Measurements from ENCODE around the gene DUS2. TPM values are rescaled to one million over a fixed set of nuclear protein-coding genes. Genes with fewer than 3 reads are reported as not detected.

DUS2 gene
- total and polyA plus RNA-seq, 9 of the 15 experiments (the other 6 are each of a cell fraction or from before 2014, with no cell fraction given), result 5.8 to 22.5 (median 20.6) TPM

- TF ChIP-seq ZNF263 (CRISPR knock-in tag; IDR thresholded peaks at IDR 0.05; ENCODE audit: borderline replicate concordance) (no peak), JUNB (CRISPR knock-in tag; conservative IDR thresholded peaks at IDR 0.05) (no peak), CC2D1A (IDR thresholded peaks at IDR 0.05) (no peak), NRF1 (conservative IDR thresholded peaks at IDR 0.05 in 1 of 2, IDR thresholded peaks at IDR 0.05 in 1 of 2) (peak; percentile 66 to 72), ZKSCAN1 (IDR thresholded peaks at IDR 0.05; ENCODE audit: low read depth, low read length) (peak; percentile 94), BDP1 (IDR thresholded peaks at IDR 0.05; ENCODE audit: insufficient read depth, insufficient read length) (no peak), HBP1 (CRISPR knock-in tag; IDR thresholded peaks at IDR 0.05) (no peak), MEF2A (IDR thresholded peaks at IDR 0.05; ENCODE audit: control insufficient read depth, low read depth, low read length) (no peak), NCOA2 (IDR thresholded peaks at IDR 0.05; ENCODE audit: partially characterized antibody in 2 of 2) (no peak), NFIX (CRISPR knock-in tag; IDR thresholded peaks at IDR 0.05; ENCODE audit: low read depth) (no peak), TRIM28 (IDR thresholded peaks at IDR 0.05) (no peak; the same call in 1 of the 2 replicates), TBP (optimal IDR thresholded peaks at IDR 0.05; ENCODE audit: low read depth, low read length) (peak; percentile 79), ZNF57 (CRISPR knock-in tag; IDR thresholded peaks at IDR 0.05) (no peak), ZNF197 (CRISPR knock-in tag; IDR thresholded peaks at IDR 0.05; ENCODE audit: low read depth) (no peak)
- TF ChIP-seq, protein P1, sequence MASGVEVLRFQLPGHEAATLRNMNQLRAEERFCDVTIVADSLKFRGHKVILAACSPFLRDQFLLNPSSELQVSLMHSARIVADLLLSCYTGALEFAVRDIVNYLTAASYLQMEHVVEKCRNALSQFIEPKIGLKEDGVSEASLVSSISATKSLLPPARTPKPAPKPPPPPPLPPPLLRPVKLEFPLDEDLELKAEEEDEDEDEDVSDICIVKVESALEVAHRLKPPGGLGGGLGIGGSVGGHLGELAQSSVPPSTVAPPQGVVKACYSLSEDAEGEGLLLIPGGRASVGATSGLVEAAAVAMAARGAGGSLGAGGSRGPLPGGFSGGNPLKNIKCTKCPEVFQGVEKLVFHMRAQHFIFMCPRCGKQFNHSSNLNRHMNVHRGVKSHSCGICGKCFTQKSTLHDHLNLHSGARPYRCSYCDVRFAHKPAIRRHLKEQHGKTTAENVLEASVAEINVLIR (CRISPR knock-in tag; IDR thresholded peaks at IDR 0.05), result no peak
- TF ChIP-seq, protein P2, sequence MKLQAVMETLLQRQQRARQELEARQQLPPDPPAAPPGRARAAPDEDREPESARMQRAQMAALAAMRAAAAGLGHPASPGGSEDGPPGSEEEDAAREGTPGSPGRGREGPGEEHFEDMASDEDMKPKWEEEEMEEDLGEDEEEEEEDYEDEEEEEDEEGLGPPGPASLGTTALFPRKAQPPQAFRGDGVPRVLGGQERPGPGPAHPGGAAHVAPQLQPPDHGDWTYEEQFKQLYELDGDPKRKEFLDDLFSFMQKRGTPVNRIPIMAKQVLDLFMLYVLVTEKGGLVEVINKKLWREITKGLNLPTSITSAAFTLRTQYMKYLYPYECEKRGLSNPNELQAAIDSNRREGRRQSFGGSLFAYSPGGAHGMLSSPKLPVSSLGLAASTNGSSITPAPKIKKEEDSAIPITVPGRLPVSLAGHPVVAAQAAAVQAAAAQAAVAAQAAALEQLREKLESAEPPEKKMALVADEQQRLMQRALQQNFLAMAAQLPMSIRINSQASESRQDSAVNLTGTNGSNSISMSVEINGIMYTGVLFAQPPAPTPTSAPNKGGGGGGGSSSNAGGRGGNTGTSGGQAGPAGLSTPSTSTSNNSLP (IDR thresholded peaks at IDR 0.05; ENCODE audit: borderline replicate concordance, low read depth, low read length), result no peak
- TF ChIP-seq, protein P3, sequence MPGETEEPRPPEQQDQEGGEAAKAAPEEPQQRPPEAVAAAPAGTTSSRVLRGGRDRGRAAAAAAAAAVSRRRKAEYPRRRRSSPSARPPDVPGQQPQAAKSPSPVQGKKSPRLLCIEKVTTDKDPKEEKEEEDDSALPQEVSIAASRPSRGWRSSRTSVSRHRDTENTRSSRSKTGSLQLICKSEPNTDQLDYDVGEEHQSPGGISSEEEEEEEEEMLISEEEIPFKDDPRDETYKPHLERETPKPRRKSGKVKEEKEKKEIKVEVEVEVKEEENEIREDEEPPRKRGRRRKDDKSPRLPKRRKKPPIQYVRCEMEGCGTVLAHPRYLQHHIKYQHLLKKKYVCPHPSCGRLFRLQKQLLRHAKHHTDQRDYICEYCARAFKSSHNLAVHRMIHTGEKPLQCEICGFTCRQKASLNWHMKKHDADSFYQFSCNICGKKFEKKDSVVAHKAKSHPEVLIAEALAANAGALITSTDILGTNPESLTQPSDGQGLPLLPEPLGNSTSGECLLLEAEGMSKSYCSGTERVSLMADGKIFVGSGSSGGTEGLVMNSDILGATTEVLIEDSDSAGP (CRISPR knock-in tag; IDR thresholded peaks at IDR 0.05), result no peak
- TF ChIP-seq, protein P4, sequence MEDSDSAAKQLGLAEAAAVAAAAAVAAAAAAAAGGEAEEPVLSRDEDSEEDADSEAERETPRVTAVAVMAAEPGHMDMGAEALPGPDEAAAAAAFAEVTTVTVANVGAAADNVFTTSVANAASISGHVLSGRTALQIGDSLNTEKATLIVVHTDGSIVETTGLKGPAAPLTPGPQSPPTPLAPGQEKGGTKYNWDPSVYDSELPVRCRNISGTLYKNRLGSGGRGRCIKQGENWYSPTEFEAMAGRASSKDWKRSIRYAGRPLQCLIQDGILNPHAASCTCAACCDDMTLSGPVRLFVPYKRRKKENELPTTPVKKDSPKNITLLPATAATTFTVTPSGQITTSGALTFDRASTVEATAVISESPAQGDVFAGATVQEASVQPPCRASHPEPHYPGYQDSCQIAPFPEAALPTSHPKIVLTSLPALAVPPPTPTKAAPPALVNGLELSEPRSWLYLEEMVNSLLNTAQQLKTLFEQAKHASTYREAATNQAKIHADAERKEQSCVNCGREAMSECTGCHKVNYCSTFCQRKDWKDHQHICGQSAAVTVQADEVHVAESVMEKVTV (CRISPR knock-in tag; IDR thresholded peaks at IDR 0.05), result no peak
- TF ChIP-seq, protein P5, sequence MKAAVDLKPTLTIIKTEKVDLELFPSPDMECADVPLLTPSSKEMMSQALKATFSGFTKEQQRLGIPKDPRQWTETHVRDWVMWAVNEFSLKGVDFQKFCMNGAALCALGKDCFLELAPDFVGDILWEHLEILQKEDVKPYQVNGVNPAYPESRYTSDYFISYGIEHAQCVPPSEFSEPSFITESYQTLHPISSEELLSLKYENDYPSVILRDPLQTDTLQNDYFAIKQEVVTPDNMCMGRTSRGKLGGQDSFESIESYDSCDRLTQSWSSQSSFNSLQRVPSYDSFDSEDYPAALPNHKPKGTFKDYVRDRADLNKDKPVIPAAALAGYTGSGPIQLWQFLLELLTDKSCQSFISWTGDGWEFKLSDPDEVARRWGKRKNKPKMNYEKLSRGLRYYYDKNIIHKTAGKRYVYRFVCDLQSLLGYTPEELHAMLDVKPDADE (conservative IDR thresholded peaks at IDR 0.05; ENCODE audit: control insufficient read depth, low read depth, low read length), result 0 out of 2 replicates have a peak, but pooled peaks have one; percentile 17
Measured at GRCh38 chr16:68085259-68086071, 62.4 kb downstream of the DUS2 start, which contains the start of gene NFATC3 (continued).
